Keratinocyte (primary cell): ENCODE measurements around the gene MAST3. TPM values are rescaled to one million over a fixed set of nuclear protein-coding genes. Genes with fewer than 3 reads are reported as not detected.

ENCODE experiments used
- DNase-seq: peaks from one replicate; pipeline ENCODE4 v3.0.0-alpha.2; 2011; ENCODE audit warnings: low read depth, missing footprints, low spot score
- FAIRE-seq: peaks from 2 replicates; lab custom pipeline; 2011; peaks lifted over from hg19 to GRCh38; lab: Jason Lieb, UNC
- H2AFZ ChIP-seq: 2 replicates; pipeline ENCODE4 v1.6.0; 2012; ENCODE audit warnings: low read length, control low read depth, inconsistent platforms; ENCODE audit not compliant: control insufficient read depth
- H3K27ac ChIP-seq: 2 replicates; pipeline ENCODE4 v1.5.1; 2011; ENCODE audit warnings: low read length; ENCODE audit not compliant: control insufficient read depth, insufficient read depth
- H3K27me3 ChIP-seq: 3 replicates; pipeline ENCODE4 v1.6.0; 2011; ENCODE audit warnings: low read length; ENCODE audit not compliant: control insufficient read depth, insufficient read depth; ENCODE audit errors: extremely low read depth
- H3K36me3 ChIP-seq, 2 experiments: 2 replicates in 1 of 2; 3 replicates in 1 of 2; pipeline ENCODE4 v1.5.1; 2011; ENCODE audit warnings: low read length in 2 of 2, mild to moderate bottlenecking in 1 of 2; ENCODE audit not compliant: control insufficient read depth in 2 of 2, insufficient read depth in 2 of 2; ENCODE audit errors: extremely low read depth in 1 of 2
- H3K4me1 ChIP-seq: 3 replicates; pipeline ENCODE4 v1.5.1; 2011; ENCODE audit warnings: low read length; ENCODE audit not compliant: control insufficient read depth, insufficient read depth; ENCODE audit errors: extremely low read depth
- H3K4me2 ChIP-seq: 3 replicates; pipeline ENCODE4 v1.6.0; 2011; ENCODE audit warnings: low read depth, low read length; ENCODE audit not compliant: control insufficient read depth, insufficient read depth; ENCODE audit errors: extremely low read depth
- H3K4me3 ChIP-seq, 3 experiments: fragments of 200-600 bp in 1 of 3; sonication (generic) in 1 of 3; 2 replicates in 2 of 3; 3 replicates in 1 of 3; pipeline ENCODE4 v1.5.1; 2011 to 2016; ENCODE audit warnings: low read length in 3 of 3, mild to moderate bottlenecking in 3 of 3, control low read depth in 2 of 3, inconsistent platforms in 1 of 3, low read depth in 1 of 3, mixed read lengths in 1 of 3, mixed run types in 1 of 3, moderate library complexity in 1 of 3; ENCODE audit not compliant: control insufficient read depth in 2 of 3, insufficient read depth in 2 of 3; ENCODE audit errors: extremely low read depth in 1 of 3
- H3K79me2 ChIP-seq: 2 replicates; pipeline ENCODE4 v1.6.0; 2012; ENCODE audit warnings: low read length; ENCODE audit not compliant: control insufficient read depth, insufficient read depth
- H3K9ac ChIP-seq: 3 replicates; pipeline ENCODE4 v1.6.0; 2011; ENCODE audit warnings: low read length; ENCODE audit not compliant: control insufficient read depth, insufficient read depth; ENCODE audit errors: extremely low read depth
- H3K9me1 ChIP-seq: 3 replicates; pipeline ENCODE4 v1.6.0; 2011; ENCODE audit warnings: low read length; ENCODE audit not compliant: control insufficient read depth, insufficient read depth; ENCODE audit errors: extremely low read depth
- H3K9me3 ChIP-seq: 2 replicates; pipeline ENCODE4 v1.5.1; 2012; ENCODE audit warnings: low read depth, low read length; ENCODE audit not compliant: control insufficient read depth
- H4K20me1 ChIP-seq: 3 replicates; pipeline ENCODE4 v1.6.0; 2011; ENCODE audit warnings: low read length; ENCODE audit not compliant: control insufficient read depth, insufficient read depth; ENCODE audit errors: extremely low read depth
- CTCF ChIP-seq, 3 experiments: IDR thresholded peaks in 1 of 3; conservative IDR thresholded peaks in 1 of 3; optimal IDR thresholded peaks in 1 of 3; 2 replicates in 2 of 3; 3 replicates in 1 of 3; pipeline versions ENCODE3 to v1.5.1; 2011; ENCODE audit warnings: low read length in 3 of 3, mild to moderate bottlenecking in 3 of 3, moderate library complexity in 2 of 3, control low read depth in 1 of 3, inconsistent platforms in 1 of 3; ENCODE audit not compliant: insufficient read depth in 2 of 3; ENCODE audit errors: extremely low read depth in 1 of 3
- EZH2 ChIP-seq: IDR thresholded peaks from one replicate; pipeline ENCODE4 v1.6.1; 2012; ENCODE audit warnings: inconsistent platforms, mild to moderate bottlenecking, low read length, moderate library complexity
- dilution Hi-C: fragments of 300-500 bp; cut with MboI; formaldehyde crosslinking; loops from one replicate; pipeline ENCODE4 v1.7.0; 2020; ENCODE audit warnings: low sequenced_read_pairs; ENCODE audit not compliant: extremely low pct_ligation_motif_present
- polyA plus RNA-seq, 5 experiments: library from polyadenylated mRNA; depleted of rRNA in 3 of 5; stranded (reverse) in 3 of 5; stranded (forward) in 1 of 5; unstranded in 1 of 5; fragments of >200 nt; gene quantifications; 1 replicate in 1 of 5; 2 replicates in 3 of 5; 3 replicates in 1 of 5; pipeline versions ENCODE4 v1.2.1 to v1.2.3, GENCODE V29; 2011 to 2012; ENCODE audit warnings: missing spikeins in 2 of 5, low read depth in 1 of 5, low replicate concordance in 1 of 5

Gene MAST3
- polyA plus RNA-seq, 1 donor (not counting 4 experiments of a cell fraction or from before 2014, with no cell fraction given) = 0.73 TPM

DNA sequence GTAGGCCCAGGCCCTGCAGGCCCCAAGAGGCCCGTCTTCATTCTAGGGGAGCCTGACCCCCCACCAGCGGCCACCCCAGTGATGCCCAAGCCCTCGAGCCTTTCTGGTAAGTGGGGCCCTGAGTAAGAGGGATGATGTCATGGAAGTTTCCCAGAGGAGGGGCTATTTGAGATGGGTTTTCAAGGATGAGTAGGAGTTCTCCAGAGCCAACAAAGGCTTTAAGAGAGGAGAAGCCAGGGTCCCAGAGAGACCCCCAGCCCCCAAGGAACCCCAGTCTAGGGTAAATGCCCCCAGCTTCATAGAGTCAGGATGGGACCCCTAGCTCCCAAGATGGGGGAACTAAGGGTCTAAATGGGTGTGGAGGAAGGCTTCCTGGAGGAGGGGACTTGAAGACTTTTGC, 46.3 kb downstream of the MAST3 start:
- Histone ChIP-seq H3K4me3 (no peak overlapping the region), H3K36me3 (peaks cover 0 to 13% of the 10 kb centered on the region in 2 experiments), H3K4me2 (no peak overlapping the region), H3K27me3 (no peaks in the 10 kb centered on the region), H3K4me1 (no peaks in the 10 kb centered on the region), H3K9ac (no peak overlapping the region), H3K9me1 (no peaks in the 10 kb centered on the region), H3K9me3 (no peaks in the 10 kb centered on the region), H2AFZ (no peak overlapping the region), H3K79me2 (no peaks in the 10 kb centered on the region), H3K27ac (no peak overlapping the region), H4K20me1 (no peaks in the 10 kb centered on the region)
- no peak for FAIRE-seq
- TF ChIP-seq CTCF (optimal IDR thresholded peaks at IDR 0.05 in 1 of 3, IDR thresholded peaks at IDR 0.05 in 1 of 3, conservative IDR thresholded peaks at IDR 0.05 in 1 of 3; ENCODE audit: extremely low read depth in 1 of 3, insufficient read depth in 2 of 3, low read length in 3 of 3) (no peak), EZH2 (no peak)
- dilution Hi-C loops = no loop called here
- DNase-seq = no peak

DNA sequence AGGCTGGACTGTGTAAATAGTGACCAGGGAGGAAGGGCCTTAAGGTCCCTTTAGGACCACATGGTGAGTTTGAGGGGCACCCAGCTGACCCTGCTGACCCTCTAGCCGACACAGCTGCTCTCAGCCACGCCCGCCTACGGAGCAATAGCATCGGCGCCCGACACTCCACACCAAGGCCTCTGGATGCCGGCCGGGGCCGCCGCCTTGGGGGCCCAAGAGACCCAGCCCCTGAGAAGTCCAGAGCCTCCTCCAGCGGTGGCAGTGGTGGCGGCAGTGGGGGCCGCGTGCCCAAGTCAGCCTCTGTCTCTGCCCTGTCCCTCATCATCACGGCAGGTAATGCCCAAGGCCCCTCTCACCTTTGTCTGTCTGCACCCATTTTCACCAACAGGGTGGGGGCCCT, 46.8 kb downstream of the MAST3 start:
- no peak for FAIRE-seq
- Histone ChIP-seq H3K79me2 (no peaks in the 10 kb centered on the region), H3K4me1 (no peaks in the 10 kb centered on the region), H3K9me3 (no peaks in the 10 kb centered on the region), H3K4me2 (no peak overlapping the region), H4K20me1 (no peaks in the 10 kb centered on the region), H3K27ac (no peak overlapping the region), H2AFZ (no peak overlapping the region), H3K9me1 (no peaks in the 10 kb centered on the region), H3K27me3 (no peaks in the 10 kb centered on the region), H3K9ac (no peak overlapping the region), H3K4me3 (no peak overlapping the region), H3K36me3 (peaks cover 0 to 13% of the 10 kb centered on the region in 2 experiments)
- no peak for DNase-seq
- dilution Hi-C loops = no loop called here
- TF ChIP-seq EZH2 (no peak), CTCF (optimal IDR thresholded peaks at IDR 0.05 in 1 of 3, IDR thresholded peaks at IDR 0.05 in 1 of 3, conservative IDR thresholded peaks at IDR 0.05 in 1 of 3; ENCODE audit: extremely low read depth in 1 of 3, insufficient read depth in 2 of 3, low read length in 3 of 3) (no peak)
